Activated CD4-positive, alpha-beta T cell treated with anti-CD3 and anti-CD28 coated beads for 1 hour (primary cell): ENCODE measurements around the gene GPBP1.
"Not testable (repeated sequence)": the region's sequence is repeated elsewhere in the genome, so short reads cannot be mapped to it uniquely, and the experiment has no call there.

ENCODE experiments used
- DNase-seq: peaks from one replicate; pipeline ENCODE4 v3.0.0-alpha.2; 2020

GPBP1 gene

DNA sequence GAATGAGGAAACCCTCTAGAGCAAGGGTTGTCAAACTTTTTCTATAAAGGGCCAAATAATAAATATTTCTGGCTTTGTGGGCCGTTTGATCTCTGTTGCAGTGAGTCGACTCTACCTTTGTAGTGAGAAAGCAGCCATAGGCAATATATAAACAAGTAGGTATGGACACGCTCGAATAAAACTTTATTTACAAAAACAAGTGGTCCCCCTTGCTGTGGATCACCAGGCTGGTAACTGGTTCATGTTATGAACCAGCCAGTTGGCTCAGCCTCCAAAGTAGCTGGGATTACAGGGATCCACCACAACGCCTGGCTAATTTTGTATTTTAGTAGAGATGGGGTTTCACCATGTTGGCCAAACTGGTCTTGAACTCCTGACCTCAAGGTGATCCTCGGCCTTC, 118.5 kb downstream of the GPBP1 start:
- DNase-seq, result no peak

DNA sequence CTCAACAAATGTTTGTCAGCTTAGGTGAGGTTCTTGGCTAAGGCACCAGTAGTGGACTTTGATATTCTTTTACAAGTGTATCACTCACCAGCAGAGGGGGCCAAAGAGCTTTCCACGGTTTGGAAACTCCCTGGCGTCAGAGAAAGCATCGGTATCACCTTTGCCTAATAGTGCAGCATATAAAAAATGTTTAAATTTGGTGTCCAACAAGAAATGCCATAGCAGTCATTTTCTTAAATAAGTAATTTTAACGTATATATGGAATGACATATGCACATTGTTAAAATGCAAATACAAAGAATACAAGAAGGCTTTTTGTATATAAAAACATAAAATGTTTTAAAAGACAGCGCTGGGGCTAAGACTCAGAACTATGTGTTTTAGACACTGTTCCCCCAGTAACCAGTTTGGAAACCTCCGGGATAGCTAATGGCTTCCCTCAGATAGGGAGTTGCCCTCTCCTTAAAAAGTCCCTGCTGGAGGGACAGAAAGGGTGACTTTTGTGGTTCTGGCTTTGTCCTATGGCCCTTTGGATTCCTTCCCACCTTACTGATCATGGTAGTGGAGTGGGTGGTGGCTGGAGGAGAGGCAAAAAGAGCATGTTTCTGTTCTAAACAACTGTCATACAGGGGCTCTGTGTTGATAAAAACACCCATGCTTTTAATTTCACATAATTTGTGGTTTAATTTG, 124.6 kb downstream of the GPBP1 start:
- DNase-seq, result peak; percentile 68

DNA sequence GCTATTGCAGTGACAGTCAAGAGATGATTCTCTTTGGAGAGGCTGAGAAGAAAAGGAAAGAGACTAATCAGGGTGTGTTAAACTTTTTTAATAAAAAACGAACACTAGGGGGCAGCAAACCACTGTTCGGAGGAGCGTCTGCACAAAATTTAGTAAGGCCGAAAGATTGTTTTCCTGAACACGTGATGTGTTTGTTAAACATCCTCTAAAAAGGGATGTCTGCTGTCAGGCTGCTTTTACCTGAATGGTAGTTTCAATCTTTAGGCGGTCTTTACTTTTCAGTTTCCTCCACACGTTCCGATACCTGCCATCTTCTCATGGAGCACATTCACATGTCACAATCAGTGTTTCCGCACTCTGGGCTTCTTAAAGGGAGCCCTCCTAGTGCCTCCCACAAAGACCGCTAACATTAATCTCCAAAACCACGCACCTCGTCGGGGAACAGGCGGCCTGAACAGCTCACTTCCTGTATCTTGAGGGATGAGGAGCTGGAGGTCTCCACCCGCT, 125.2 kb downstream of the GPBP1 start:
- no peak for DNase-seq

DNA sequence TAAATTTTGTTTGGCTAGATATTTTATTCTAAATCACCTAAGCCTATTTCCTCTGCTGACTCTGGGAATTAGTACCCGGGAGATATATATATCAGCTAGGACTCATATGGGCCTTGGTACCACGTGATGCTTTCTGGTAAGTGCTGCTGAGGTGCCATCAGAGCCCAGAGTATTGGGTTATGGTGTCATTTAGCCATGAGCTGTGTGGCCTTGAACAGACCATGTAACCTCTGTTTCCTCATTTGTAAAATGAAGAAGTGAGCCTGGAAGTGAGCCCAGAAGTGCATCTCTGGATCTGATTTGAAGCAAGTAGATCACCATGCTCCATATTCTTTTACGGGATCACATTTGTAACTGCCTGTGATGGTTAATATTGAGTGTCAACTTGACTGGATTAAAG, 126.1 kb downstream of the GPBP1 start:
- no peak for DNase-seq

DNA sequence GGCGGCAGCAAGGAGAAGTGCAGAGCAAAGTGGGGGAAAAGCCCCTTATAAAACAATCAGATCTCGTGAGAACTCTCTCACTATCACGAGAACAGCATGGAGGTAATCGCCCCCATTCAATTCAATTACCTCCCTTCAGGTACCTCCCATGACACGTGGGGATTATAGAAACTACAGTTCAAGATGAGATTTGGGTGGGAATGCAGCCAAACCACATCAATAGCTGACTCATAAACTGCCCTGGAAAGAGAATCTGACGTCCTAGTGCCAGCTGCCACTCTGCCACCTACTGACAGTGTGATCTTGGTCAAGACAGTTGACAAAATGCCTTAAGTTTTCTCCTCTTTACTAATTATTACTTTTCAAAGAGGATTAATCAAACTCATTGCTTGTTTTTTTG, 128.3 kb downstream of the GPBP1 start:
- peak; percentile 16 for DNase-seq

DNA sequence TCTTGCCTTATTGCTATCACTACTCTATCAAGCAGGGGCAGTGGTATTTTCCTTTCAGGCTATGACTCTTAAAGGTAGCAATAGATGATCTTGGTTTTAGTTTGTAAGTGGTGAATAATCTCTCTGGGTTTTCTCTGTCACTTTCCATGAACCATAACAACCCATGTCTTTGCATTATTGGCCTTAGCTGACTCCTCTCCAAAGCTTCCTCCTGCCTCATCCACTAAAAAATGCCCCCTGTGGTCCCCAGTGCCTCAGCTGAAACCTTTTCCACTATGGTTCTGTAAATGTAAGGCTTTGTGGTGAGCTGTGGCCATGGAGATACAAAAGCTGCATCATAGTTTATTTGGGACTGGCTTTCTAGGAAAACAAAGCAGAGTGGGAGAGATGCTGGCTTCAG, 128.8 kb downstream of the GPBP1 start:
- DNase-seq, result no peak

DNA sequence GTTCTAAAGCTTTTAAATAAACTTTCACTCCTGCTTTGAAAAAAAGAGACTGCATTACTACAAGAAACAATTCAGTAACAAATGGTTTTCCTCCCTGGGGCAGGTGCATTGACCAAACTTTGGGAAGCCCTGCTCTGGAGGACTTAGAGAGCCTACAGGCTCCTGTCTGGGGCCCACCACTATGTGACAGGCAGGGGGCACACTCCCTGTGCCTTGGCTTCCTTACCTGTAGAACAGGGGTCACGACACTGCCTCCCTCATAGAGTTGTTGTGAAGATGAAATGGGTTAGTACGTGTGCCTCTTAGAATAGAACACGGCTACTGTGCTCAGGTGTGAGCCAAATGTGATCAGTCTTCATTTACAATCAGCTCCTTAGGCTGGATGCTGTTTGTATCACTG, 130.1 kb downstream of the GPBP1 start:
- no peak for DNase-seq

DNA sequence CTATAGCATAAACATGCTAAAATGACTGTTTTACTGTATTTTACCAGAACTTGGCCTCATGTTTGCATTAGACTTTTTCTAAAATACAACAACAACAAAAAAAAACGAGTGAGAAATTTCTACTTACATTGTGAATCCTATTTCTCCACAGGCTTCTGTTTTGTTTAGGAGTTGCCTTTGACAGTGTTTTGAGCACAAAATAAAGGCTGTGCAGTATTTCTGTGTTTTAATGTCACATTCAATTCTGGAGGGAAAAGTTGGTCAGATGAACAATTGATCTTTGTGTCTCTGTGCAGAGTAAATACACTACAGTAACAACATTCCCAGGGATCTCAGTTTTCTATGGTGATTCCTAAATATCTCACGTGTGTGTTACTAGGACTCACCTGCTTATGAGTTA, 131.1 kb downstream of the GPBP1 start:
- DNase-seq, result no peak

DNA sequence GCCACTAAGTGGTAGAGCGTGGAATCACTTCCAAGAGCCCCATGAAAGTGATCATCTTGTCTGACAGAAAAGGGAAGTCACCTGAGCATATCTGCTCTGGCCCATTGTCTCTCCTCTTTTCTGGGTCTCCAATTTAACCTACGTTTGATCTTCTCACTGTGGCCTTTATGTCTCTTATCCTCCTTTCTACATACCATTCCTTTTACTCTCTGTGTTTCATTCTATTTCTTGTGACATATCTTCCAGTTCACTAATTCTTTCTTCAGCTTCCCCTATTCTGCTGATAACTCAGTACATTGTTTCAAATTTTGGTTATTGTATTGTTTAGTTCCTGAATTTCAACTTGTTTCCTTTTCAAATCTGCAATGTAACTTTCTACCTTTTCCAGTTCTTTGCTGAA, 132.5 kb downstream of the GPBP1 start:
- no peak for DNase-seq

DNA sequence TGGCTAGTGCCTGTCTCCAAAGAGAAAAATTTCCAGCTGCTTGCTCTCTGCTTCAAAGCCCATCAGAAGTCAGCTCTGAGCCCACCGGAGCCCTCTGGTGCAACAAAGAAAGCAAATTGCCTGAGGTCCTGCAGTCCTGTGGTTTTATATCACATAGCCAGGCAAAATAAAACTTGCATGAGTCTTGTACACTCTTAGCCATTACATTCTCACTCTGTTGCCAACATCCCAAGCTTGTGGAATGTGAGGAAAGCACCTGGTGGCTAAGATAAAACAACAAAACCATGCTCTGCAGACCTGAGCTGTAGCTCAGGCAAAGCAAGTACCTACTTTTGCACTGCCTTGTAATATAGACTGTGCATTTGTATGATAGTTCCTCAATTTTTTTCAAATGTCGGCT, 133.7 kb downstream of the GPBP1 start:
- no peak for DNase-seq

DNA sequence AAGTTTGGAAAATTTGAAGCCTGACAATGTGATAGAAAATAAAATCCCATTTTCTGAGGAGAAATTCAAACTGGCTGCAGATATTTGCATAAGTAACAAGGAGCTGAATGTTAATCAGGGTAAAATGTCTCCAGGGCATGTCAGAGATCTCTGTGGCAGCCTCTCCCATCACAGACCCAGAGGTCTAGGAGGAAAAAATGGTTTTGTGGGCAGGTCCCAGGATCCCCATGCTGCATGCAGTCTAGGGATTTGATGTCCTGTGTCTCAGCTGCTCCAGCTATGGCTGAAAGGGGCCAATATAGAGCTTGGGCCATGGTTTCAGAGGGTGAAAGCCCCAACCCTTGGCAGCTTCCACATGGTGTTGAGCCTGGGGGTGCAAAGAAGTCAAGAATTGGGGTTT, 135.2 kb downstream of the GPBP1 start:
- not testable (repeated sequence) for DNase-seq

DNA sequence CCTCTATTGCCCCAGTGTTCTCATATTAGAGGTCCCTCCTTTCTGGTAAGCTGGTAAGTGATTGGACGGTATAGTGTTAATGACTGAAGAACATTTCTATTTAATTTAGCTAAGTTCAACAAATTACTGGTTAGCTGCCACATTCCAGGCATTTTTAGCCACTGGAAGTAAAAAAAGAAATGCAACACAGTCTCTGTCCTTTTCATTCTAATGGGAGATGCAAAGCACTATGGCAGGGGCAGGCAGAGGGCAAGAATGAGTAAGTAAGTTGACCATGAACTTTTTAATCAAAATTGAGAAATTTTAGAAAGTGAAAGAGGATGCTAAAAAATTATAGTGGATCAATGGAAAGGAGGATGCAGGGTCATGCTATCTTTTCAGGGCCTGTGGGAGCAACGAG, 137.4 kb downstream of the GPBP1 start:
- DNase-seq, result no peak

DNA sequence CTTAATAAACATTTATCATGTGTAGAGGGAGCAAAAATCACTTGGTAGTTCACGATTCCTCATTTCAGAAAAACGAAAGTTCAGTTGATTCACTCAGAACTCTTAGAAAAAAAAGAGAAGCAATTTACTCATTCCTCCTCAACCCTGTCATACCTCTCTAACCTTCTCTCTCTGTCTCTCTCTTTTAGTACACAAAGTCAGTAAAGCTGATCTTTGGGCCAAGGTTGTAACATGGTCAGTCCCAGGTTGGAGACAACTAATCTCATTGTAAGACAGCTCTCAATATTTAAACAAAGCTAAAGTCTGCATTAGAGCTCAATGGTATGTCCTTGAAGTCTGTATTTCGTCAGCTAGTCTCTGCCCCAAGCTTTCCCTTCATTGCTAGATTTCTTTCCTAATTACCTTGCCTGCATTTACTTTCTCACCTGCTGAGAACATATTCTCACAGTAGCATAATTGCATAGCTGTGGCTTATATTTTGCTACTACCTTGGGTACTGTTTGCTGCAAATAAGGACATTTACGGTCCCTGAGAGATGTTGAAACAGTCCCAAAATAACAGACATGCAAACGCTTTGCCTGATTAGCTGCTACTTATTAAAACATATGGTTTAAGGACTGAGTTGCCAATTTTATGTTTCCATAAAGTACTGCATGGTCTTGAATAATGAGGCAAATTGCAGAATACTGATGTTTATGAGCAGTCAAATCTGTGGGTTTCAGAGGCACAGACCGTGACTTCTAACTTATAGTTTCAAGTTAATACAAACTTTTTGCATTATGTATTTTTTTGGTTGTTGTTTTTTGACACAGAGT, 138.3 kb downstream of the GPBP1 start:
- no peak for DNase-seq

DNA sequence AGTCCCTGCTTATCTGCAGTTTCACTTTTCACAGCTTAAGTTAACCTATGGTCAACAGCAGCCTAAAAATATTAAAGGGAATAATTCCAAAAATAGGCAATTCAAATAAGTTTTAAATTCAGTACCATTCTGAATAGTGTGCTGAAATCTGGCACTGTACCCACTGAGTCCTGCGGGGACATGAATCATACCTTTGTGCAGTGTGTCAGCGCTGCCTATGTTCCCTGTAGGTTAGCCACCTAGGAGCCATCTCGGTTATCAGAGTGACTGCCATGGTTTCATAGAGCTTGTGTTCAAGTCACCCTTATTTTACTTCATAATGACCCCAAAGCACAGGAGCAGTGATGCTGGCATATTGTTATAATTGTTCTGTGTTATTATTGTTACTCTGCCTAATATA, 139.9 kb downstream of the GPBP1 start:
- no peak for DNase-seq
